Astrocyte of the spinal cord (primary cell): ENCODE measurements around the gene JHY.

Source experiments
- DNase-seq: peaks from one replicate; pipeline ENCODE4 v3.0.0; 2011; ENCODE audit warnings: low read depth, low spot score
- H3K4me3 ChIP-seq: 2 replicates; pipeline ENCODE4 v1.5.1; 2011; ENCODE audit warnings: low read depth, mild to moderate bottlenecking, low read length, moderate library complexity
- CTCF ChIP-seq: IDR thresholded peaks from 2 replicates; pipeline ENCODE4 v1.5.1; 2012; ENCODE audit warnings: low read depth, mild to moderate bottlenecking, low read length, inconsistent platforms
- in situ Hi-C: cut with HindIII; loops from 2 replicates; pipeline ENCODE4 v1.10.0; 2017; ENCODE audit warnings: low sequenced_read_pairs

The JHY gene

GRCh38 chr11:122902951-122903350 is 20.4 kb downstream of the JHY start:
- no peak for DNase-seq
- H3K4me3 ChIP-seq, result no peak overlapping the region
- in situ Hi-C loops, result no loop called here
- no peak for TF ChIP-seq CTCF

- in situ Hi-C loops, result no loop called here
- DNase-seq, result peak; percentile 20
- peak; percentile 30 for TF ChIP-seq CTCF
- H3K4me3 ChIP-seq, result no peak overlapping the region
Observed at GRCh38 chr11:122910775-122911174, 28.2 kb downstream of the JHY start.

GRCh38 chr11:122917311-122917710 is 34.8 kb downstream of the JHY start:
- TF ChIP-seq CTCF, result no peak
- in situ Hi-C loops, result no loop called here
- H3K4me3 ChIP-seq, result no peak overlapping the region
- peak; percentile 35 for DNase-seq

- no peak for DNase-seq
- no peak overlapping the region for H3K4me3 ChIP-seq
- in situ Hi-C loops, result no loop called here
- no peak for TF ChIP-seq CTCF
Observed at GRCh38 chr11:122918734-122919133, 36.2 kb downstream of the JHY start.

GRCh38 chr11:122920579-122920978 is 38.0 kb downstream of the JHY start:
- TF ChIP-seq CTCF, result no peak
- in situ Hi-C loops, result no loop called here
- no peak overlapping the region for H3K4me3 ChIP-seq
- no peak for DNase-seq

GRCh38 chr11:122922893-122923292 is 40.3 kb downstream of the JHY start:
- in situ Hi-C loops, result no loop called here
- H3K4me3 ChIP-seq, result no peak overlapping the region
- no peak for TF ChIP-seq CTCF
- DNase-seq, result no peak

- TF ChIP-seq CTCF, result no peak
- no peak overlapping the region for H3K4me3 ChIP-seq
- in situ Hi-C loops, result no loop called here
- no peak for DNase-seq
Observed at GRCh38 chr11:122923302-122923701, 40.7 kb downstream of the JHY start.
